IMR-90 (cell line): ENCODE measurements around the gene LCNL1. TPM values are rescaled to one million over a fixed set of nuclear protein-coding genes. Genes with fewer than 3 reads are reported as not detected.

ENCODE experiments used
- ATAC-seq: fragments of 200-7000 bp; cut with Tn5 transposase; 2 replicates; pipeline ENCODE4 v1.9.1; 2020; ENCODE audit warnings: low read depth, mild to moderate bottlenecking, moderate library complexity
- BruUV-seq: library from RNA; stranded (reverse); fragments of 400-500 nt; replicated peaks from 2 replicates; lab custom pipeline; 2021; lab: Mats Ljungman, UMichigan
- CTCF ChIA-PET: fragments of 300-600 bp; formaldehyde crosslinking; extraction: SDS; loops from one replicate; lab custom pipeline; 2021; ENCODE audit warnings: antibody characterized with exemption; lab: Yijun Ruan, JAX
- POLR2A ChIA-PET: fragments of 300-600 bp; sonication (Branson Sonifier 250); formaldehyde crosslinking; loops from one replicate; lab custom pipeline; 2022; ENCODE audit warnings: antibody characterized with exemption; ENCODE audit not compliant: unreplicated experiment; lab: Charles Lee
- DNase-seq: peaks from one replicate; pipeline ENCODE4 v3.0.0; 2013
- H2AFZ ChIP-seq: replicated peaks from 2 replicates; pipeline ENCODE3; 2013; ENCODE audit warnings: low read length, mild to moderate bottlenecking; ENCODE audit not compliant: poor library complexity
- H2AK5ac ChIP-seq: 2 replicates; pipeline ENCODE4 v1.6.1; 2013; ENCODE audit warnings: low read depth, low read length, inconsistent platforms
- H2AK9ac ChIP-seq: replicated peaks from 2 replicates; pipeline ENCODE3; 2013; ENCODE audit warnings: mild to moderate bottlenecking, low read depth, low read length, moderate library complexity; ENCODE audit not compliant: poor library complexity
- H2BK120ac ChIP-seq: 2 replicates; pipeline ENCODE4 v1.6.1; 2013; ENCODE audit warnings: low read depth, low read length, inconsistent platforms
- H2BK15ac ChIP-seq: 3 replicates; pipeline ENCODE4 v1.6.1; 2013; ENCODE audit warnings: low read depth, low read length, inconsistent platforms
- H2BK20ac ChIP-seq: 2 replicates; pipeline ENCODE4 v1.6.1; 2013; ENCODE audit warnings: low read depth, mild to moderate bottlenecking, inconsistent platforms, low read length, moderate library complexity
- H2BK5ac ChIP-seq: 2 replicates; pipeline ENCODE4 v1.6.1; 2013; ENCODE audit warnings: mild to moderate bottlenecking, low read depth, low read length, inconsistent platforms; ENCODE audit not compliant: poor library complexity, severe bottlenecking
- H3K14ac ChIP-seq: replicated peaks from 2 replicates; pipeline ENCODE4 v1.6.1; 2013; ENCODE audit warnings: low read depth, low read length, inconsistent platforms
- H3K18ac ChIP-seq: 2 replicates; pipeline ENCODE4 v1.6.1; 2013; ENCODE audit warnings: low read depth, low read length, control low read depth
- H3K23ac ChIP-seq: 2 replicates; pipeline ENCODE4 v1.6.1; 2013; ENCODE audit warnings: low read depth, low read length, inconsistent platforms
- H3K27ac ChIP-seq: 2 replicates; pipeline ENCODE4 v1.5.1; 2013; ENCODE audit warnings: mild to moderate bottlenecking, control low read depth, low read length; ENCODE audit not compliant: insufficient read depth
- H3K27me3 ChIP-seq: 2 replicates; pipeline ENCODE4 v1.6.1; 2013; ENCODE audit warnings: low read length; ENCODE audit not compliant: control insufficient read depth, insufficient read depth
- H3K36me3 ChIP-seq: 2 replicates; pipeline ENCODE4 v1.6.1; 2013; ENCODE audit warnings: low read length, mixed read lengths; ENCODE audit not compliant: control insufficient read depth, insufficient read depth
- H3K4ac ChIP-seq: 2 replicates; pipeline ENCODE4 v1.6.1; 2013; ENCODE audit warnings: low read depth, low read length, inconsistent platforms
- H3K4me1 ChIP-seq: 2 replicates; pipeline ENCODE4 v1.6.1; 2013; ENCODE audit warnings: low read length, mixed read lengths; ENCODE audit not compliant: control insufficient read depth, insufficient read depth
- H3K4me2 ChIP-seq: 2 replicates; pipeline ENCODE4 v1.6.1; 2013; ENCODE audit warnings: low read depth, mild to moderate bottlenecking, control low read depth, low read length, moderate library complexity
- H3K4me3 ChIP-seq: 2 replicates; pipeline ENCODE4 v1.5.1; 2013; ENCODE audit warnings: low read depth, mild to moderate bottlenecking, control low read depth, low read length, moderate library complexity; ENCODE audit not compliant: insufficient read depth
- H3K56ac ChIP-seq: 2 replicates; pipeline ENCODE4 v1.6.1; 2013; ENCODE audit warnings: low read length, inconsistent platforms; ENCODE audit not compliant: insufficient read depth; ENCODE audit errors: extremely low read depth
- H3K79me1 ChIP-seq, 2 experiments: 2 replicates each; pipeline ENCODE4 v1.6.1; 2013; ENCODE audit warnings: low read length in 2 of 2, inconsistent platforms in 1 of 2, low read depth in 1 of 2
- H3K9ac ChIP-seq: 2 replicates; pipeline ENCODE4 v1.6.1; 2013; ENCODE audit warnings: low read depth, low read length, control low read depth
- H3K9me1 ChIP-seq: 2 replicates; pipeline ENCODE4 v1.6.1; 2013; ENCODE audit warnings: low read length, inconsistent platforms; ENCODE audit not compliant: insufficient read depth
- H3K9me3 ChIP-seq: 2 replicates; pipeline ENCODE4 v1.6.1; 2013; ENCODE audit warnings: low read length; ENCODE audit not compliant: control insufficient read depth, insufficient read depth
- H4K20me1 ChIP-seq: 2 replicates; pipeline ENCODE4 v1.6.1; 2013; ENCODE audit warnings: low read length, inconsistent platforms; ENCODE audit not compliant: insufficient read depth
- H4K5ac ChIP-seq: 2 replicates; pipeline ENCODE4 v1.6.1; 2013; ENCODE audit warnings: mild to moderate bottlenecking, low read depth, low read length, control low read depth
- H4K8ac ChIP-seq, 2 experiments: 2 replicates each; pipeline ENCODE4 v1.6.1; 2013; ENCODE audit warnings: low read depth in 2 of 2, low read length in 2 of 2, control low read depth in 1 of 2, inconsistent platforms in 1 of 2
- H4K91ac ChIP-seq: 2 replicates; pipeline ENCODE4 v1.6.1; 2013; ENCODE audit warnings: low read depth, low read length, inconsistent platforms; ENCODE audit not compliant: insufficient read depth
- BHLHE40 ChIP-seq: fragments of 150-350 bp; IDR thresholded peaks from 2 replicates; pipeline ENCODE4 v1.6.1; 2016; ENCODE audit warnings: mild to moderate bottlenecking, low read depth, low read length
- CEBPB ChIP-seq: IDR thresholded peaks from 2 replicates; pipeline ENCODE4 v1.6.1; 2012; ENCODE audit warnings: low read depth, low read length, improper control_type of control experiment
- CHD1 ChIP-seq: IDR thresholded peaks from 2 replicates; pipeline ENCODE4 v1.6.1; 2012; ENCODE audit warnings: low read depth, low read length, improper control_type of control experiment
- CTCF ChIP-seq: conservative IDR thresholded peaks from 2 replicates; pipeline ENCODE4 v1.5.1; 2012; ENCODE audit warnings: mild to moderate bottlenecking, low read depth, low read length, improper control_type of control experiment
- ELK1 ChIP-seq: fragments of 150-350 bp; IDR thresholded peaks from 2 replicates; pipeline ENCODE4 v1.6.1; 2016; ENCODE audit warnings: low read depth, mild to moderate bottlenecking, low read length, moderate library complexity, borderline replicate concordance
- FOS ChIP-seq: fragments of 150-350 bp; IDR thresholded peaks from 2 replicates; pipeline ENCODE4 v1.6.1; 2016; ENCODE audit warnings: low read depth, low read length
- MAFK ChIP-seq: IDR thresholded peaks from 2 replicates; pipeline ENCODE4 v1.6.1; 2012; ENCODE audit warnings: low read depth, low read length, improper control_type of control experiment
- MAZ ChIP-seq: IDR thresholded peaks from 2 replicates; pipeline ENCODE4 v1.6.1; 2012; ENCODE audit warnings: low read depth, mild to moderate bottlenecking, low read length, improper control_type of control experiment, moderate library complexity, borderline replicate concordance
- MXI1 ChIP-seq: IDR thresholded peaks from 2 replicates; pipeline ENCODE4 v1.6.1; 2012; ENCODE audit warnings: low read depth, mild to moderate bottlenecking, low read length, moderate library complexity, borderline replicate concordance
- NFE2L2 ChIP-seq: fragments of 150-350 bp; IDR thresholded peaks from 2 replicates; pipeline ENCODE4 v1.6.1; 2016; ENCODE audit warnings: low read depth, mild to moderate bottlenecking, low read length
- POLR2A ChIP-seq: IDR thresholded peaks from 2 replicates; pipeline ENCODE4 v1.6.1; 2012; ENCODE audit warnings: mild to moderate bottlenecking, low read depth, low read length
- RCOR1 ChIP-seq: IDR thresholded peaks from 2 replicates; pipeline ENCODE4 v1.6.1; 2012; ENCODE audit warnings: mild to moderate bottlenecking, low read length, improper control_type of control experiment; ENCODE audit not compliant: insufficient replicate concordance
- RFX5 ChIP-seq: IDR thresholded peaks from 2 replicates; pipeline ENCODE4 v1.8.0; 2012; ENCODE audit warnings: low read depth, mild to moderate bottlenecking, low read length, moderate library complexity
- SMC3 ChIP-seq: fragments of 150-350 bp; IDR thresholded peaks from 2 replicates; pipeline ENCODE4 v1.6.1; 2016; ENCODE audit warnings: low read depth, mild to moderate bottlenecking, antibody characterized with exemption, low read length, moderate library complexity
- USF2 ChIP-seq: fragments of 150-350 bp; IDR thresholded peaks from 2 replicates; pipeline ENCODE4 v1.6.1; 2017; ENCODE audit warnings: mild to moderate bottlenecking, antibody characterized with exemption, low read length, low read depth
- WGBS, 2 experiments: methylation state at CpG; one replicate each; pipeline versions ENCODE4 v1.1.5 to v1.1.7; 2013; ENCODE audit warnings: missing lambda C conversion rate in 2 of 2; ENCODE audit not compliant: insufficient read length in 1 of 2; ENCODE audit errors: extremely low coverage in 2 of 2; 5-methylcytosine and 5-hydroxymethylcytosine counted together
- dilution Hi-C: fragments of 300-500 bp; cut with HindIII; formaldehyde crosslinking; loops from one replicate; pipeline ENCODE4 v1.14.3; 2018; ENCODE audit warnings: low sequenced_read_pairs; ENCODE audit not compliant: unreplicated experiment
- in situ Hi-C: fragments of 300-500 bp; cut with MboI; formaldehyde crosslinking; loops from 3 replicates; pipeline ENCODE4 v1.14.3; 2019; ENCODE audit warnings: low sequenced_read_pairs, inconsistent platforms, mixed read lengths
- intact Hi-C: fragments of 100-400 bp; cut with micrococcal nuclease; formaldehyde crosslinking; loops from 2 replicates; pipeline ENCODE4 v1.10.0; 2022
- polyA plus RNA-seq, 3 experiments: library from polyadenylated mRNA; depleted of rRNA; stranded (reverse); fragments of >200 nt; gene quantifications; 2 replicates each; pipeline ENCODE4 v1.2.3, GENCODE V29; 2012; ENCODE audit warnings: low replicate concordance in 1 of 3
- total RNA-seq: library from RNA; depleted of rRNA; stranded (reverse); fragments of >200 nt; gene quantifications from 2 replicates; pipeline ENCODE4 v1.2.3, GENCODE V29; 2012

Gene LCNL1
- total and polyA plus RNA-seq, 2 of the 4 experiments (the other 2 are of a cell fraction): 0.15 TPM; not detected in 1

GRCh38 chr9:137011907-137012675 lies 29.3 kb downstream of the LCNL1 start:
- dilution Hi-C loops: no loop called here
- Histone ChIP-seq H3K9me3 (no peaks in the 10 kb centered on the region), H2AK9ac (no peak overlapping the region), H2AK5ac (no peak overlapping the region), H3K27ac (no peak overlapping the region), H3K56ac (no peak overlapping the region), H3K18ac (no peak overlapping the region), H3K79me1 (no peaks in the 10 kb centered on the region), H2AFZ (no peak overlapping the region), H2BK15ac (no peak overlapping the region), H3K14ac (no peak overlapping the region), H3K23ac (no peak overlapping the region), H3K9ac (no peak overlapping the region), H4K91ac (no peak overlapping the region), H4K8ac (no peak overlapping the region), H3K9me1 (no peaks in the 10 kb centered on the region), H3K36me3 (peaks cover 40% of the 10 kb centered on the region), H2BK5ac (no peak overlapping the region), H3K4me3 (no peak overlapping the region), H2BK20ac (no peak overlapping the region), H3K27me3 (no peaks in the 10 kb centered on the region), H2BK120ac (no peak overlapping the region), H4K20me1 (no peaks in the 10 kb centered on the region; the same call in 1 of the 2 replicates), H3K4me2 (no peak overlapping the region), H3K4me1 (peaks cover 7% of the 10 kb centered on the region), H4K5ac (no peak overlapping the region), H3K4ac (no peak overlapping the region)
- ChIA-PET CTCF (no interaction called here), POLR2A (no interaction called here)
- in situ Hi-C loops: no loop called here
- intact Hi-C loops: no loop called here
- TF ChIP-seq CEBPB: no peak
- TF ChIP-seq CTCF: no peak
- TF ChIP-seq MAZ: no peak
- no peak for TF ChIP-seq POLR2A
- TF ChIP-seq BHLHE40: no peak
- no peak for TF ChIP-seq CHD1
- TF ChIP-seq RFX5: no peak
- TF ChIP-seq RCOR1: no peak
- TF ChIP-seq MAFK: no peak
- no peak for TF ChIP-seq MXI1
- no peak for TF ChIP-seq NFE2L2
- TF ChIP-seq ELK1: no peak
- TF ChIP-seq USF2: no peak
- TF ChIP-seq SMC3: no peak
- no peak for TF ChIP-seq FOS
- no peak for ATAC-seq
- DNase-seq: no peak
- 98% methylated on average over 10 of the region's 39 CpGs; no CpG with 5 or more reads in 1 of the 2 experiments for WGBS, 2 experiments
- BruUV-seq: no TSS peak
